ENCODE data around the gene ACAT2.
"Not testable (repeated sequence)": the region's sequence is repeated elsewhere in the genome, so short reads cannot be mapped to it uniquely, and the experiment has no call there.

ACAT2 gene

DNA sequence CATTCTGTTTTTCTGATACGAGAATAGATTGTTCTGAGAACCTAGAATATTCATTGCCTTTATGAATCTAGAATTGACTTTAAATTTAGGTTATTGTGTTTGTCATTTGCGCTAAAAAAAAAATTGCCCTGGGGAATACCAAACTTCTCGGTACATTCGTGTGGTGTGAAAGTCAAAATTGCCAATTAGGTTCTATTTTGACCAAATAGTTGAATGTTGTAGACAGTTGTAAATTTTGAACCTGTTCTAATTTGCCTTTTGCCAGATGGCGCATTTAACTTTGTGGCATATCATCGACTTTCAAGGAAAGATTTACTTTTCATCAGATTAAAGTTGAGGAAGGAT, 31.5 kb upstream of the ACAT2 start:
- no peak for DNase-seq (ENCODE audit: low read depth, low spot score)

DNA sequence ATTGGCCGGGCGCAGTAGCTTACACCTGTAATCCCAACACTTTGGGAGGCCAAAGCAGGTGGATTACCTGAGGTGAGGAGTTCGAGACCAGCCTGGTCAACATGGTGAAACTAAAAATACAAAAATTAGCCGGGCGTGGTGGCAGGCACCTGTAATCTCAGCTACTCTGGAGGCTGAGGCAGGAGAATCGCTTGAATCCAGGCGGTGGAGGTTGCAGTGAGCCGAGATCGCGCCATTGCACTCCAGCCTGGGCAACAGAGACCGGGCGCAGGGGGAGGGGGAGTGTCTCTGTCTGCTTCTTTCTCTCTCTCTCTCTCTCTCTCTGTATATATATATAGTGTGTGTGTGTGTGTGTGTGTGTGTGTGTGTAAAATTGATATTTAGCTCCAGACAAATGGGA, 29.3 kb upstream of the ACAT2 start:
- DNase-seq (ENCODE audit: low read depth, low spot score): not testable (repeated sequence)

DNA sequence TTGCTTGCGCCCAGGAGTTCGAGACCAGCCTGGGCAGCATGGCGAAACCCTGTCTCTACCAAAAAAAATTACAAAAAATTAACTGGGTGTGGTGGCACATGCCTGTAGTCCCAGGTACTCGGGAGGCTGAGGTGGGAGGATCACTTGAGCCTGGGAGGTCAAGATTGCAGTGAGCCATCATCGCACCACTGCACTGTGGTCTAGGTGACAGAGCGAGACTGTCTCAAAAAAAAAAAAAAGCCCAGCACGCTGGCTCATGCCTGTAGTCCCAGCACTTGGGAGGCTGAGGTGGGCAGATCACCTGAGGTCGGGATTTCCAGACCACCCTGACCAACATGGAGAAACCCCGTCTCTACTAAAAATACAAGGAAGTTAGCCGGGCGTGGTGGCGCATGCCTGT, 28.4 kb upstream of the ACAT2 start:
- not testable (repeated sequence) for DNase-seq (ENCODE audit: low read depth, low spot score)

DNA sequence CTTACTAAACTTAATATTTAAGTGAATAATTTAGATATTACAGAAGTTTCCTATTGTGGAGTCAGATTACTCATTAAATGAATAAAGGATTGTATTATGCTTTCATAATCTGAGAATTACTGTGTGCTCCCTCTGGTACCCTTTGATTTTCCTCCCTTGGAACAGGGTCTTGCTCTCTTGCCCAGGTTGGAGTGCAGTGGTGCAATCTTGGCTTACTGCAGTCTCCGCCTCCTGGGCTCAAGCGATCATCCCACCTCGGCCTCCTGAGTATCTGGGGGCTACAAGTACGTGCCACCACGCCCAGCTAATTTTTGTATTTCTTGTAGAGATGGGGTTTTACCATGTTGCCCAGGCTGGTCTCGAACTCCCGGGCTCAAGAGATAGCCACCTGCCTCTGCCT, 24.9 kb upstream of the ACAT2 start:
- DNase-seq (ENCODE audit: low read depth, low spot score): no peak

DNA sequence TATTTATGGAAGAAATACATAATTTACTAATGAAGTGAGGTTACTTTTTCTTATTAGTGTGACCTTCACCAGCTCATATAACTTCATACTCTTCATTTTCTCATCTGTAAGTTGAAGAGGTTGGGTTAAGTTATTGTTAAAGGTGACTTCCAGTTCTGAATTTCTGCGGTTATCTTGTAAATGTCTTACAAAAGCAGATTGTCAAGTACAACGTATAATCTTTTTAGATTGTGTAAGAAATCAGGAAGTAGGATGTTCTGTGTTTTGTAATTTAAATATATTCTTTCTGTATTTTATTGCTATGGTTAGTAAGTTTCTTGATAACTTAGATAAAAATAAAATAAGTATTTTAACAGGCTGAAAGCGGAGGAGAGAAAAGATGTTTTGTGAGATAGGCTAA, 22.5 kb upstream of the ACAT2 start:
- no peak for DNase-seq (ENCODE audit: low read depth, low spot score)

DNA sequence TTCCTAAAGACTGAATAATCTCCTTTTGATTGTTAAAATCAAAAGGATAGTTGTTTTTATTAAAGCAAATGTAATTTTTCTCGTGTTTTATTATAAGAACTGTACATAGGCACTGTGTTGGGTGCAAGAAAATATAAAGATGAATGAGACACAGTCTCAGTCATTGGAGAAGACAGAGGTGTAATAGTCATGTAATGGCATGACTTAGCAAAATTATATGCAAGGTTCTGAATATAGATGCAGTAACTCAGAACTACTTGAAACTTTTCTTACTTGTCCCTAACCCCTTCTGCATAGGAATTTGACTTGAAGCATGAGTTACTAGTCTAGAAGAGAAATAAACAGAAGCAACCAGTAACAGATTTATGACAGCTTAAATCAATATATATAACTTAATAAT, 19.7 kb upstream of the ACAT2 start:
- no peak for DNase-seq (ENCODE audit: low read depth, low spot score)

DNA sequence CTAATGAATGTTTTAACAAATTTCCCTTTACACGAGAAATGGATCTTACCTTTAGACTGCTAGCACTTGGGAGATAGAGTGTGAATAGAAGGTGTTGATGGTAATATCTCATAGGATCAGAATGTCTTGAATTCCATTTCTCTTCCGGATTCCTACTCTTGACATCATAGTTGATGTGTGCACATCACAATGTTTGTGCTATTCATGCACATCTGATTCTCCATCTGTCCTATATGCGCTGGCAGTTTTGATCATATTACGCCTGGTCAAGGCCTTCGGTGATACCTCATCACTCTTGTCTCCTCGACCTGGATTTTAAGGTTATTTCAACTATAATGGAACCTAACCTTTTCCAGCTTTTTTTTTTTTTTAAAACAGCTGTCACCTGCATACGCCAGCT, 16.8 kb upstream of the ACAT2 start:
- DNase-seq (ENCODE audit: low read depth, low spot score): no peak

DNA sequence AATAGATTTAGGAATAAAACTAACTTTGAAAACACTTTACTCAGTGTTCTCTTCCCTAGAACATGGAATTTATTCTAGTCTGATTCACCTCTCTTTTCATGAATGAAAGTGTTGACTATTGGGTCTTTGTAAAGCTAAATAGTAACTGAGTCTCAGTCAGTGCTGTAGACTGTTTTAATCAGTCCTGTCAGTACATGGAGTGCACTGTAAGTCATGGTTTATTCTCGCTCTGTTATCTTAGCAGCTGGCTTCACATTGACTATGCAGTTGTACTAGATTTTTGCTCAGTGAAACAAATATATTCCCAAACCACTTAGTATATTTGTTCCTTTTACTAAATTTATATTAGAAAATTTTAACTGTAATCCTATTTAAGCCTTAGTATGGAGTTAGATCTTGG, 15.1 kb upstream of the ACAT2 start:
- no peak for DNase-seq (ENCODE audit: low read depth, low spot score)

DNA sequence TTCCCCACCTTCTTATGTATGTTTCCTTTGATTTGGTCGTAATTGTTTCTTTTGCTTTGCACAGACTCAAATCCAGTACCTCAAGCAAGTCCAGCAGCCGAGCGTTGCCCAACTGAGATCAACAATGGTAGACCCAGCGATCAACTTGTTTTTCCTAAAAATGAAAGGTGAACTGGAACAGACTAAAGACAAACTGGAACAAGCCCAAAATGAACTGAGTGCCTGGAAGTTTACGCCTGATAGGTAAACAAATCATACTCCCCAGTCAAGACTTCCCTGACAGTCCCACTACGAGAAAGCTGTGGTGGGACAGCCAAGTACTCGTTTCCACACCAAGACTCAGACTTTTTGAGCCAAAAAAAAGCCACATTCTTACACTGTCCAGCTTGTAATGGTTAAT, 13.7 kb upstream of the ACAT2 start:
- DNase-seq (ENCODE audit: low read depth, low spot score): not testable (repeated sequence)

DNA sequence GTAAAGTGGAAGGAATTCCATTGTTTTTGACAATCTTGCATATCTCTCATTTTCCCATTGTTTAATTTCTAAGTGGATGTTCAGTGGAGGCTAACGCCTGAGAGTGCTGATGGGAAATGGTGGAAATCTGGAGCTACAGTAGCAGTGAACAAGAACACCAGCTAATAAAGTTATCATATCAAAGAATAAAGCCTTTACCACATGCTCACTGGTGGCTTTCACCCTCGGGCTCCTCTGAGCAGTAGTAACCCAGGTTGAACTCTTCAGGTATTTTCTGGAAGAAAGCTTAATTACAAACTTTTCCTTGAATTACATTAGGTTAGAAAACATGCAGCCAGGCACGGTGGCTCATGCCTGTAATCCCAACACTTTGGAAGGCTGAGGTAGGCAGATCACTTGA, 10.4 kb upstream of the ACAT2 start:
- no peak for DNase-seq (ENCODE audit: low read depth, low spot score)

DNA sequence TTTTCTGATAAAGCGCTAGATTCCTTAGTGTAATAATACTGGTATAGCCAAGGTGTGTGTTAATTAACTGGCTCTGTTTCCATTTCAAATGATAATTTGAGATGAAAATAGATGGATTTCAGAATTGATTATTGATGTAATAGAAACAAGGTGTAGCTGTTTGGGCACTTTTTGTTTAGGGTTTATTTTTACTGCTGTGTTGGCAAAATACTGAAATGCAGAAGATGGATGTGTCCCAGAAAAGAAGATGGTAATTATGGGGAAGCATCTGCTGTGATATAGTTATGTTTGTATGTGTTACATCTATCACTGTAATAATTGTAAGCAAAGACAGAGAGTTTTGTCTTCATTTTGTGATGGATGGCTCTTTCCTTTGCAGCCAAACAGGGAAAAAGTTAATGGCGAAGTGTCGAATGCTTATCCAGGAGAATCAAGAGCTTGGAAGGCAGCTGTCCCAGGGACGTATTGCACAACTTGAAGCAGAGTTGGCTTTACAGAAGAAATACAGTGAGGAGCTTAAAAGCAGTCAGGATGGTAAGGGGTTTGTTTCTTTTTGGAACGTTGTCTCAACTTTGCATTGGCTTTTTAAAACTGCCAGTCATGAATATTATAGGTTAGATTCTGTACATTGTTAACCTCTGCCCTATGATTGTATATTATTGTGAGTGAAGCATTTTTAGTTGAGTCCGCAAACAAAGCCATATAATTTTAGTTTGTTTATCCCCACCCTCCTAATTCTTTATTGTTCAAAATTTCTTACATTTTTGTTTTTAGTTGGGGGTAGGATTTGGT, 8.6 kb upstream of the ACAT2 start:
- no peak for DNase-seq (ENCODE audit: low read depth, low spot score)

DNA sequence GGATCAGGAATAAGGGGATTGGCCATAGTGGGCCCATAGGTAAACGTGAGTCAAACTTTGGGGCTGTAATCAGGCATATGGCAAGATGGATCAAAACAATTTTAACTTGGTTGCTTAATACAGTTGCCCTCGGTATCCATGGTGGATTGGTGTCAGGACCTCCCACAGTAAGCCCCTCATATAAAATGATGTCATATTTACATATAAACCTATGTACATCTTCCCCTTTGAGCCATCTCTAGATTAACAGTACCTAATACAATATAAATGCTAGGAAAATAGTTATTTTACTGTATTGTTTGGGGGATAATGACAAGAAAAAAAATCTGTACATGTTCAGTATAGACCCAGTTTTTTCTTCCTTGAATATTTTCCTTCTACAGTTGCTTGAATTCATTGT, 7.4 kb upstream of the ACAT2 start:
- no peak for DNase-seq (ENCODE audit: low read depth, low spot score)

DNA sequence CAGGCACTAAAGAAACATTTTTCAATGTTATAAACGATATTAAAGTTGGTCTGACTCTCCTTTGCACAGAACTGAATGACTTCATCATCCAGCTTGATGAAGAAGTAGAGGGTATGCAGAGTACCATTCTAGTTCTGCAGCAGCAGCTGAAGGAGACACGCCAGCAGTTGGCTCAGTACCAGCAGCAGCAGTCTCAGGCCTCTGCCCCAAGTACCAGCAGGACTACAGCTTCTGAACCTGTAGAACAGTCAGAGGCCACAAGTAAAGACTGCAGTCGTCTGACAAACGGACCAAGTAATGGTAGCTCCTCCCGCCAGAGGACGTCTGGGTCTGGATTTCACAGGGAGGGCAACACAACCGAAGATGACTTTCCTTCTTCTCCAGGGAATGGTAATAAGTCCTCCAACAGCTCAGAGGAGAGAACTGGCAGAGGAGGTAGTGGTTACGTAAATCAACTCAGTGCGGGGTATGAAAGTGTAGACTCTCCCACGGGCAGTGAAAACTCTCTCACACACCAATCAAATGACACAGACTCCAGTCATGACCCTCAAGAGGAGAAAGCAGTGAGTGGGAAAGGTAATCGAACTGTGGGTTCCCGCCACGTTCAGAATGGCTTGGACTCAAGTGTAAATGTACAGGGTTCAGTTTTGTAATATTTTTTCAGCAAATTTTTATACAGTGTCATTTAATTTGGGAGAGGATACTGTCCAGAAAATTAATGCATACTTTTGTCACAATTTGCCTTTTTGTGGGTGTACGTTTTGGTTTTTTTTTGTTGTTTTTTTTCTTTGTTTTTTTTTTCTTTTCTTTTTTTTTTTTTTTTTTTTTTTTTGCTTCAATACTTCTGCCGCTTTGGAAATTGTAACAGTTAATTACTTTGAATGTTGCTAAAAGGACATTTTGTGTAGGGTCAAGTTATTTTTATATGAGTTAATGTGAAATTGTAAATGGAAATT, 6.6 kb upstream of the ACAT2 start:
- DNase-seq (ENCODE audit: low read depth, low spot score): no peak

DNA sequence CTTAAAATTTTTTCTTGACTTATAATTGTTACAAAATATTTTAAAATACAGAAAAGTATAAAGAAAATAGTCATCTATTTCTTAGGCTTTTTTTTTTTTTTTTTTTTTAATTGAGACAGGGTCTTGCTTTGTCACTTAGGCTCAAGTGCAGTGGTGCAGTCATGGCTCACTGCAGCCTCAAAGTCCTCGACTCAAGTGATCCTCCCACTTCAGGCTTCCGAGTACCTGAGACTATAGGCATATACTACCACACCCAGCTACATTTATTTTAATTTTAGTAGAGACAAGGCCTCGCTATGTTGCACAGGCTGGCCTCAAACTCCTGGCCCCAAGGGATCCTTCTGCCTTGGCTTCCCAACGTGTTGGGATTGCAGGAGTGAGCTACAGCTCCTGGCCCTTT, 5.3 kb upstream of the ACAT2 start:
- DNase-seq (ENCODE audit: low read depth, low spot score): no peak

DNA sequence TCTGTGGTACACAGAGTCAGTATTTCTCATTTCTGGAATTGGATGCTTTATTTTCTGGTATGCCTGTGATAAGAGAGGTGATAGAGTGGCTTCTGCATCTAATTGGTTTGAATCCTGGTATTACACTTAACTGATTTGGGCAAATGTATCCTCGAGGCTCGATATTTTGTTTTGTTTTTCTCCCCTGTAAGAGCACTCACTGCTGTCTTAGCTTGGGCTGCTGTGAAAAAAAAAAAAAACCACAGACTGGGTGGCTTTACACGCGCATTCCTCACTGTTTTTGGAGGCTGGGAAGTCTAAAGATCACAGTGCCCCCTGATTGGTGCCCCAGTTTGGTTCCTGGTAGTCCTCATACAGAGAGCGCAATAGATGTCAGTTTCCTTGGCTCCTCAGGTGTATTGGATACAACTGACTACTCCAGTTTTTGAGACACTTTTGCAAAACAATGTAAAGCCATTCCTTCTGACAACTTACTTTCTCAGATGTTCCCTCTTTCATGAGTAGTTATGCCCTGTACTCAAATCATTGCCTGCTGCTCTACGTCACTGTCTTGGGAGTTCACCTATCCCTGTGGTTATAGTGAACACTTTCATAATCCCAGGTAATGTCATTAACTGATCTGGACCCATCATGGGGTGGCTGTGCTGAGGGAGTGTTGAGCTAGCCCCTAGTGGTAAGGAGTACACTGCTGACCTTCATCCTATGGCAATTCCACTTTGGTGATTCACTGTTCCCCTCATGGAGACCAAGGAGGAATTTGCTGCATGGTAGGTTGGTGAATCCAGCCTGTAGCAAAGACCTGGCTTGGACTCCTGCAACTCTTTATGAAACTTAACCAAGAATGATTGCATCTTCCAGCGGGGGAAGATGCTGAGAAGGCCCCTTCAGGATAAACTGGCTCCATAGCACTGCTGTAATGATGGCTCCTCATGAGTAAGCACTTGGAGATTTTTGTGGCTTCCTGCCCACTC, 3.5 kb upstream of the ACAT2 start:
- no peak for DNase-seq (ENCODE audit: low read depth, low spot score)

DNA sequence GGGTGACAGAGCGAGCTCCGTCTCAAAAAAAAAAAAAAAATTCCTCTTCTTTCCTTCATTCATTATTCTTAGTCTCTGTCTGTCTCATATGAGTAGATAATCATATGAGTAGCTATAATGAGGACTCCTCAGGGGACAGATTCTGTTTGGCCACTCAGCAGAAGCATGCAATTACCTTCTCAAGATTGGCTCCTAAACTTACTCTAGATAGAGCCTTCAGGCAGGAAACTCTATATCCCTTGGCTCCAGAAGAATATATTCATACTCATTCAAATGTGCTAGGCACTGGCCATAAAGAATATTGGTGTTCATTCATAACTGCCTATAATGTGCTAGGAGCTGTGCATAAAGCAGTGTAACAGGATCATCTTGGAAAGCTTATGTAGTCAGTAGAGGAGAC, 2.2 kb upstream of the ACAT2 start:
- no peak for DNase-seq (ENCODE audit: low read depth, low spot score)

DNA sequence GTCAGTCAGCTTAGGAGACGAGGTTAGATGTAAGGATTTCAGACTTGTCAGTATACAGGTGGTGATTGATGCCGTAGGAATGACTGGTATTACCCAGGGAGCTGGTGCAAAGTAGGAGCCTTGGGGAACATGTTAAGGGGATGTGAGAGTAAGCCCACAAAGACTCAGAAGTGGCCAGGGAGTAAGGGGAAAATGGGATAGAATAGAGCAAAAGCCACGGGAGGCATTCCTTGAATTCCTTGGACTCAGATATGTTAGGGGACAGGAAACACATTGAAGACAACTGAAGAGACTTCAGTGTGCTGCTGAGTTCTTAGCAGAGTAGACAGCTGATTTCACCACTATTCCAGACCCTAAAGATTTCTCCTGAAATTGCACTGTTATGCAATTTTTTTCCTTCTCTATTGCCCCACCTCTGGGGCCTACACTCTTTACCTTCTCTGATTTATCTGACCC, 1.2 kb upstream of the ACAT2 start:
- peak; percentile 87 for DNase-seq (ENCODE audit: low read depth, low spot score)

DNA sequence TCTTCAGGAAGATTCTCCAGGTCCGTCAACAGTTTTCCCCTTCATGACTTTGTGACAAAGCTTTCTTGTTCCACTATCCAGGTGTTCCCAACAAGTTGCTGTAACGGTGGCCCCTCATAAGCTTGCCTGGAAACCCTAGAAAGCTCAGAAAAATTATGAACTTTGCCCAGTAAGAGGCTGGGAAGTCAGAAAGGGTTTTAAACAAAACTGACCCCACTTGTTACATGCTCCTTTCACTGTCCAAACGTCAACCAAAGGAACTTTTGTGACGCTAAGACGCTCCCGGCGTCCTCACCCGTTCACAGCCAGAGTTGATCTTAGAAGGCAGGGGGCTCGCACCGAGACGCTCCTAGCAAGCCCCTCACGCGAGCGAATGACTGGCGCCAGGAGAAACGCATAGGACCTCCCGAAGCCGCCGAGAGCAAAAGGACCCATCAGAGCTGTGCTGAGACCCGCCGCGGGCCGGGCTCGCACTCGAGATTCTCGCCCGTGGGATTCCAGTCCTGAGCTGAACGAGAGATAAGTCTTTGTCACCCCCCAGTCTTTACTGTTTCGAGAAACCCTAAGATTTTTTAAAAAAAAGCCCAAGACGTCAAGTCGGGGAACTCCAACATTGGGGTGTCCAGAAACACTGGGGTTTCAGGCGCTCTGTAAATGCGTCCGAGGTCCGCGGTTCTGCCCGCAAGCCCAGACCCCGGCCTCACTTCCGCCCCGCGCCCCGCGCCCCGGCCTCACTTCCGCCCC, 544 bp upstream of the ACAT2 start:
- peak; percentile 67 for DNase-seq (ENCODE audit: low read depth, low spot score)

DNA sequence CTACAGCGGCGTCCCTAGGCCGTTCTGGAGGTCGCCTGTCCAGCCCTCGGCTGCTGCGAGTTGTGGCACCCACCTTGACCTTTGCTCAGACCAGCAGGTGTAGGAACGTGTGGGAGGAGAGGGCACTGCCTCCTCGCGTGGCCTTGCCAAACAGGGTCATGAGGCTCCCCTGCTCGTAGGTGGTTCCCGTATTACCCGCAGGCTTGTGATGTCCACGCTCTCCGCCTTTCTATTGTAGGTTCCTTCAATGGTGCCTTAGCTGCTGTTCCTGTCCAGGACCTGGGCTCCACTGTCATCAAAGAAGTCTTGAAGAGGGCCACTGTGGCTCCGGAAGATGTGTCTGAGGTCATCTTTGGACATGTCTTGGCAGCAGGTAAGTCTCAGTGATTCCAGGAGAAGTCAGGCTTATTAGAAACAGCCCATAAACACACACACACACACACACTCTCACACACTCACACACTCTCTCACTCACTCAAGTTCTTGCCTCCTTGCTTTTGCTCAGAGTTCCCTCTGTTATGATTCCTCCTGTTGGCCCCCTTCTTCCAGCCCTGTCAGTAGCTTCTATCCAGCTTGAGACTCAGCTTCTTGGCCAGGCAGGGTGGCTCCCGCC, 942 bp downstream of the ACAT2 start:
- no peak for DNase-seq (ENCODE audit: low read depth, low spot score)

DNA sequence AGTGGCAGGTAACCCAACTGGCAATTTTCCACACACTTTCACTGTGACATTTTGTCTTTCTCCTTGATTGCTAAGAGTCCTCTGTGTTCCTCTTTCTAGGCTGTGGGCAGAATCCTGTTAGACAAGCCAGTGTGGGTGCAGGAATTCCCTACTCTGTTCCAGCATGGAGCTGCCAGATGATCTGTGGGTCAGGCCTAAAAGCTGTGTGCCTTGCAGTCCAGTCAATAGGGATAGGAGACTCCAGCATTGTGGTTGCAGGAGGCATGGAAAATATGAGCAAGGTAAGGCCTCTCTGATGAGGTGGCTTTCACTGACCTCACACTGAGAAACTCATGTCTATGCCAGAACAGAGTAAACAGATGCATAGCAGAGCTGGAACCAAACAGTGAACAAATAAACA, 5.1 kb downstream of the ACAT2 start:
- DNase-seq (ENCODE audit: low read depth, low spot score): no peak

DNA sequence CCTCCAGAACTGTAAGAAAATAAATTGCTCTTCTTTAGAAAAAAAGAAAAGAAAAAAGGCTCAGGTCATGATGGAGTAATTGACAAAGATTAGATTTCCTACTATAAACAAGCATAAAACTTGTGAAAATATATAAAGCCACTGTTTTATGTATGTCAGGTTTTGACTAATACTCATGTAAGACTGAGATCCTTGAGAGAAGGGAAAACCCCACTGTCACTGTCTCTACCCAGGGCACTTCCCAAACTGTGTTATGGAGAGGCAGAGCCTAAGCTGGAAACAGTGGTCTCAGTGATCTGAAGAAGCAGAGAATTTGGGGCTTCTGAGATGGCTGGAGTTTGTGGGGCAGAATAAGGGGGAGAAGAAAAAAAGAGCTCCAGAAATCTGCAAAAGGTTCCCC, 7.6 kb downstream of the ACAT2 start:
- no peak for DNase-seq (ENCODE audit: low read depth, low spot score)
